IMR-90 (cell line): ENCODE data around the gene ELAVL1. TPM values are rescaled to one million over a fixed set of nuclear protein-coding genes. Genes with fewer than 3 reads are reported as not detected.

Experiments used
- ELK1 ChIP-seq: fragments of 150-350 bp; IDR thresholded peaks from 2 replicates; pipeline ENCODE4 v1.6.1; 2016; ENCODE audit warnings: low read depth, mild to moderate bottlenecking, low read length, moderate library complexity, borderline replicate concordance
- polyA plus RNA-seq, 3 experiments: library from polyadenylated mRNA; depleted of rRNA; stranded (reverse); fragments of >200 nt; gene quantifications; 2 replicates each; pipeline ENCODE4 v1.2.3, GENCODE V29; 2012; ENCODE audit warnings: low replicate concordance in 1 of 3
- total RNA-seq: library from RNA; depleted of rRNA; stranded (reverse); fragments of >200 nt; gene quantifications from 2 replicates; pipeline ENCODE4 v1.2.3, GENCODE V29; 2012

ELAVL1 gene
- total and polyA plus RNA-seq, 2 of the 4 experiments (the other 2 are of a cell fraction) = 55.6 to 59.0 TPM

GRCh38 chr19:7971553-7972520, 33.6 kb downstream of the ELAVL1 start (continued):
- no peak for TF ChIP-seq ELK1
